ENCODE results near the gene APOA5. TPM values are rescaled to one million over a fixed set of nuclear protein-coding genes. Genes with fewer than 3 reads are reported as not detected.

Gene APOA5
- total and polyA plus RNA-seq, 2 of the 13 experiments (the other 11 are each of a cell fraction or from before 2014, with no cell fraction given), result 44.0 to 49.1 TPM

GRCh38 chr11:116835791-116836631 is 44.3 kb upstream of the APOA5 start (continued):
- TF ChIP-seq, protein P1, sequence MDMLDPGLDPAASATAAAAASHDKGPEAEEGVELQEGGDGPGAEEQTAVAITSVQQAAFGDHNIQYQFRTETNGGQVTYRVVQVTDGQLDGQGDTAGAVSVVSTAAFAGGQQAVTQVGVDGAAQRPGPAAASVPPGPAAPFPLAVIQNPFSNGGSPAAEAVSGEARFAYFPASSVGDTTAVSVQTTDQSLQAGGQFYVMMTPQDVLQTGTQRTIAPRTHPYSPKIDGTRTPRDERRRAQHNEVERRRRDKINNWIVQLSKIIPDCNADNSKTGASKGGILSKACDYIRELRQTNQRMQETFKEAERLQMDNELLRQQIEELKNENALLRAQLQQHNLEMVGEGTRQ (IDR thresholded peaks at IDR 0.05; ENCODE audit: low read depth, low read length), result no peak
- TF ChIP-seq, protein P1 (CRISPR knock-in tag; IDR thresholded peaks at IDR 0.05; ENCODE audit: borderline replicate concordance), result no peak
- TF ChIP-seq, protein P2, sequence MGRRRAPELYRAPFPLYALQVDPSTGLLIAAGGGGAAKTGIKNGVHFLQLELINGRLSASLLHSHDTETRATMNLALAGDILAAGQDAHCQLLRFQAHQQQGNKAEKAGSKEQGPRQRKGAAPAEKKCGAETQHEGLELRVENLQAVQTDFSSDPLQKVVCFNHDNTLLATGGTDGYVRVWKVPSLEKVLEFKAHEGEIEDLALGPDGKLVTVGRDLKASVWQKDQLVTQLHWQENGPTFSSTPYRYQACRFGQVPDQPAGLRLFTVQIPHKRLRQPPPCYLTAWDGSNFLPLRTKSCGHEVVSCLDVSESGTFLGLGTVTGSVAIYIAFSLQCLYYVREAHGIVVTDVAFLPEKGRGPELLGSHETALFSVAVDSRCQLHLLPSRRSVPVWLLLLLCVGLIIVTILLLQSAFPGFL (CRISPR knock-in tag; IDR thresholded peaks at IDR 0.05), result no peak
- TF ChIP-seq KLF9 (CRISPR knock-in tag; IDR thresholded peaks at IDR 0.05; ENCODE audit: low read depth) (no peak), TIGD3 (CRISPR knock-in tag; IDR thresholded peaks at IDR 0.05; ENCODE audit: borderline replicate concordance) (no peak), ZBTB7A (CRISPR knock-in tag; IDR thresholded peaks at IDR 0.05) (no peak; the same call in 1 of the 2 replicates), CENPT (CRISPR knock-in tag; IDR thresholded peaks at IDR 0.05; ENCODE audit: low read depth) (no peak), FOXJ3 (CRISPR knock-in tag; IDR thresholded peaks at IDR 0.05; ENCODE audit: borderline replicate concordance) (no peak), ZNF674 (CRISPR knock-in tag; IDR thresholded peaks at IDR 0.05; ENCODE audit: low read depth) (no peak), RNF2 (conservative IDR thresholded peaks at IDR 0.05; ENCODE audit: low read depth) (no peak), TARDBP (CRISPR knock-in tag; IDR thresholded peaks at IDR 0.05) (peak; percentile 84), DNMT1 (CRISPR knock-in tag; IDR thresholded peaks at IDR 0.05) (0 out of 2 replicates have a peak, but pooled peaks have one; percentile 38), SAP130 (CRISPR knock-in tag; IDR thresholded peaks at IDR 0.05; ENCODE audit: low read depth) (peak; percentile 57), NONO (IDR thresholded peaks at IDR 0.05) (no peak), NONO (CRISPR knock-in tag; conservative IDR thresholded peaks at IDR 0.05) (peak; percentile 73; the same call in 1 of the 2 replicates), ZFP36 (IDR thresholded peaks at IDR 0.05; ENCODE audit: borderline replicate concordance, low read depth, low read length, partially characterized antibody) (no peak), SATB2 (CRISPR knock-in tag; IDR thresholded peaks at IDR 0.05) (no peak), GATAD1 (CRISPR knock-in tag; IDR thresholded peaks at IDR 0.05) (peak; percentile 24; the same call in 1 of the 2 replicates), ZNF446 (CRISPR knock-in tag; IDR thresholded peaks at IDR 0.05) (no peak), ONECUT2 (CRISPR knock-in tag; IDR thresholded peaks at IDR 0.05) (0 out of 2 replicates have a peak, but pooled peaks have one; percentile 28), GPN1 (CRISPR knock-in tag; IDR thresholded peaks at IDR 0.05; ENCODE audit: borderline replicate concordance) (no peak), CHCHD3 (CRISPR knock-in tag; IDR thresholded peaks at IDR 0.05) (peak; percentile 34; the same call in 1 of the 2 replicates), ZNF883 (CRISPR knock-in tag; IDR thresholded peaks at IDR 0.05; ENCODE audit: not compliant biosample characterization) (no peak), ZNF550 (CRISPR knock-in tag; IDR thresholded peaks at IDR 0.05; ENCODE audit: borderline replicate concordance) (peak; percentile 43; the same call in 1 of the 2 replicates), PHF21A (CRISPR knock-in tag; IDR thresholded peaks at IDR 0.05) (no peak), TOPORS (CRISPR knock-in tag; IDR thresholded peaks at IDR 0.05) (0 out of 2 replicates have a peak, but pooled peaks have one; percentile 20), NAIF1 (CRISPR knock-in tag; IDR thresholded peaks at IDR 0.05; ENCODE audit: borderline replicate concordance) (no peak)

Measured in HepG2 (cell line).